Ovary (tissue), 3 donors: ENCODE results near the gene LRRC8C.

ENCODE experiments used
- EP300 ChIP-seq: sonication (generic); formaldehyde crosslinking; IDR thresholded peaks from one replicate; pipeline ENCODE4 v1.6.1; 2017; ENCODE audit warnings: antibody characterized with exemption
- POLR2A ChIP-seq: fragments of 450-650 bp; IDR thresholded peaks from one replicate; pipeline ENCODE4 v1.6.1; 2017; ENCODE audit warnings: antibody characterized with exemption, mild to moderate bottlenecking, moderate library complexity
- TF ChIP-seq, protein P1 (sequence below), 3 donors: fragments of 450-650 bp in 2 of 3; fragments of 200-600 bp in 1 of 3; IDR thresholded peaks; one replicate each; pipeline versions ENCODE4 v1.5.1 to v1.8.0; 2016 to 2022; ENCODE audit warnings: antibody characterized with exemption in 3 of 3, mild to moderate bottlenecking in 1 of 3
- donor health status: DM: no; HTN: no; CAD: no.

GRCh38 chr1:89608984-89609725 is 23.8 kb upstream of the LRRC8C start:
- TF ChIP-seq, protein P1, sequence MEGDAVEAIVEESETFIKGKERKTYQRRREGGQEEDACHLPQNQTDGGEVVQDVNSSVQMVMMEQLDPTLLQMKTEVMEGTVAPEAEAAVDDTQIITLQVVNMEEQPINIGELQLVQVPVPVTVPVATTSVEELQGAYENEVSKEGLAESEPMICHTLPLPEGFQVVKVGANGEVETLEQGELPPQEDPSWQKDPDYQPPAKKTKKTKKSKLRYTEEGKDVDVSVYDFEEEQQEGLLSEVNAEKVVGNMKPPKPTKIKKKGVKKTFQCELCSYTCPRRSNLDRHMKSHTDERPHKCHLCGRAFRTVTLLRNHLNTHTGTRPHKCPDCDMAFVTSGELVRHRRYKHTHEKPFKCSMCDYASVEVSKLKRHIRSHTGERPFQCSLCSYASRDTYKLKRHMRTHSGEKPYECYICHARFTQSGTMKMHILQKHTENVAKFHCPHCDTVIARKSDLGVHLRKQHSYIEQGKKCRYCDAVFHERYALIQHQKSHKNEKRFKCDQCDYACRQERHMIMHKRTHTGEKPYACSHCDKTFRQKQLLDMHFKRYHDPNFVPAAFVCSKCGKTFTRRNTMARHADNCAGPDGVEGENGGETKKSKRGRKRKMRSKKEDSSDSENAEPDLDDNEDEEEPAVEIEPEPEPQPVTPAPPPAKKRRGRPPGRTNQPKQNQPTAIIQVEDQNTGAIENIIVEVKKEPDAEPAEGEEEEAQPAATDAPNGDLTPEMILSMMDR (IDR thresholded peaks at IDR 0.05), result no peak
- no peak for TF ChIP-seq POLR2A
- TF ChIP-seq EP300, result no peak
